Transverse colon (tissue), 4 donors: ENCODE measurements around the gene LAMC2. TPM values are rescaled to one million over a fixed set of nuclear protein-coding genes. Genes with fewer than 3 reads are reported as not detected.
A peak's percentile ranks its signal among the peaks of the same experiment; 100 is the strongest.

ENCODE experiments used
- DNase-seq: peaks from one replicate; pipeline ENCODE4 v3.0.0-alpha.2; 2019
- H3K27ac ChIP-seq, 4 donors: fragments of 200-600 bp; sonication (generic); 2 replicates each; pipeline ENCODE4 v1.5.1; 2016 to 2018; ENCODE audit warnings: inconsistent platforms in 4 of 4
- H3K27me3 ChIP-seq: fragments of 200-600 bp; sonication (generic); 2 replicates; pipeline ENCODE4 v1.5.1; 2017; ENCODE audit warnings: inconsistent platforms
- H3K36me3 ChIP-seq, 4 donors: fragments of 200-600 bp; sonication (generic); 2 replicates each; pipeline ENCODE4 v1.5.1; 2017 to 2019; ENCODE audit warnings: inconsistent platforms in 4 of 4
- H3K4me1 ChIP-seq, 4 donors: fragments of 200-600 bp; sonication (generic); 2 replicates each; pipeline ENCODE4 v1.5.1; 2017 to 2020; ENCODE audit warnings: inconsistent platforms in 4 of 4
- H3K4me3 ChIP-seq, 4 donors: fragments of 200-600 bp; sonication (generic); 1 replicate in 1 of 4; 2 replicates in 3 of 4; pipeline versions ENCODE4 v1.5.1 to v1.6.1; 2017 to 2019; ENCODE audit warnings: inconsistent platforms in 4 of 4
- H3K9me3 ChIP-seq, 2 donors: fragments of 200-600 bp; sonication (generic); 2 replicates each; pipeline ENCODE4 v1.5.1; 2017 to 2019; ENCODE audit warnings: inconsistent platforms in 2 of 2
- EP300 ChIP-seq: sonication (generic); formaldehyde crosslinking; IDR thresholded peaks from one replicate; pipeline ENCODE4 v1.6.1; 2017; ENCODE audit warnings: antibody characterized with exemption, low read depth
- POLR2A ChIP-seq: fragments of 450-650 bp; IDR thresholded peaks from one replicate; pipeline ENCODE4 v1.6.1; 2016; ENCODE audit warnings: antibody characterized with exemption, mild to moderate bottlenecking, moderate library complexity
- POLR2AphosphoS5 ChIP-seq, 3 donors: sonication (generic); formaldehyde crosslinking; IDR thresholded peaks; one replicate each; pipeline ENCODE4 v1.6.1; 2016; ENCODE audit warnings: antibody characterized with exemption in 3 of 3
- WGBS, 2 donors: methylation state at CpG; one replicate each; pipeline ENCODE4 v1.1.5; 2018; ENCODE audit warnings: low coverage in 1 of 2; 5-methylcytosine and 5-hydroxymethylcytosine counted together
- in situ Hi-C, 4 donors: fragments of 200-750 bp; cut with MboI; loops; one replicate each; pipeline versions ENCODE4 v1.15.0 to v1.15.1; 2017; ENCODE audit warnings: low sequenced_read_pairs in 3 of 4, low pct_ligation_motif_present in 1 of 4, low pct_unique_long_range_greater_than_20kb in 1 of 4
- intact Hi-C: fragments of 100-400 bp; cut with DNase I; formaldehyde crosslinking; loops from one replicate; pipeline ENCODE4 v1.15.1; 2023; ENCODE audit warnings: low total_unique reads
- total RNA-seq, 4 donors: library from RNA; depleted of rRNA; stranded (reverse); fragments of >200 nt; gene quantifications; one replicate each; pipeline ENCODE4 v1.1.0, GENCODE V29; 2016
- TF ChIP-seq, protein P1 (sequence below), 5 experiments: fragments of 200-600 bp in 3 of 5; fragments of 450-650 bp in 2 of 5; sonication (generic) in 3 of 5; IDR thresholded peaks; 1 replicate in 2 of 5; 2 replicates in 3 of 5; pipeline ENCODE4 v1.5.1; 2016 to 2017; ENCODE audit warnings: antibody characterized with exemption in 5 of 5, inconsistent platforms in 3 of 5, mild to moderate bottlenecking in 2 of 5, moderate library complexity in 1 of 5

The LAMC2 gene
- total RNA-seq, 4 donors from 2014 or later, result 9.7 to 25.9 (median 16.1) TPM

DNA sequence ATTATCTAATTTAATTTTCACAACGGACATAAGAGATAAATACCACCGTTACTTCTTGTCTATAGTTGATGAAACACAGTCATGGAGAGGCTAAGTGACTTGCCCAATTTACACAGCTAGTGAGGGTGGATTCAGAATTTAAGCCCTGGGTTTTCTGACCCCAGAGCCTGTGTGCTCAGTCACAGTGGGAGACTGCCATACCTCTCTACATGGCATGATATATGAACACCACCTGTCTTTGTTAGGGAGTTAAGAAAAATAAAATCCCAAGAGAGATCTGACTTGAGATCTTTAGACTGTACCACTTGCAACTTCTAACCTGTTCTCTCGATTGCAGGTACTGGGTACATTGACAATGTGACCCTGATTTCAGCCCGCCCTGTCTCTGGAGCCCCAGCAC is 40.3 kb downstream of the LAMC2 start:
- WGBS, 2 donors, result 78 to 83% methylated on average over 2 to 4 of the region's 4 CpGs
- H3K36me3 ChIP-seq, result no peaks in the 10 kb centered on the region
- H3K27me3 ChIP-seq, result no peaks in the 10 kb centered on the region
- in situ Hi-C loops (loop anchor here (10.0 to 25.0 kb wide), 2 partner anchors 262 to 264 kb away; partner anchors contain the start of gene SHCBP1L (in 3 of the 4)), intact Hi-C loops (no loop called here)
- DNase-seq, result no peak
- no peak overlapping the region for H3K27ac ChIP-seq
- H3K9me3 ChIP-seq, result no peaks in the 10 kb centered on the region
- H3K4me3 ChIP-seq, result no peak overlapping the region
- TF ChIP-seq POLR2AphosphoS5 (IDR thresholded peaks at IDR 0.05), result no peak
- no peak for TF ChIP-seq EP300
- TF ChIP-seq, protein P1, sequence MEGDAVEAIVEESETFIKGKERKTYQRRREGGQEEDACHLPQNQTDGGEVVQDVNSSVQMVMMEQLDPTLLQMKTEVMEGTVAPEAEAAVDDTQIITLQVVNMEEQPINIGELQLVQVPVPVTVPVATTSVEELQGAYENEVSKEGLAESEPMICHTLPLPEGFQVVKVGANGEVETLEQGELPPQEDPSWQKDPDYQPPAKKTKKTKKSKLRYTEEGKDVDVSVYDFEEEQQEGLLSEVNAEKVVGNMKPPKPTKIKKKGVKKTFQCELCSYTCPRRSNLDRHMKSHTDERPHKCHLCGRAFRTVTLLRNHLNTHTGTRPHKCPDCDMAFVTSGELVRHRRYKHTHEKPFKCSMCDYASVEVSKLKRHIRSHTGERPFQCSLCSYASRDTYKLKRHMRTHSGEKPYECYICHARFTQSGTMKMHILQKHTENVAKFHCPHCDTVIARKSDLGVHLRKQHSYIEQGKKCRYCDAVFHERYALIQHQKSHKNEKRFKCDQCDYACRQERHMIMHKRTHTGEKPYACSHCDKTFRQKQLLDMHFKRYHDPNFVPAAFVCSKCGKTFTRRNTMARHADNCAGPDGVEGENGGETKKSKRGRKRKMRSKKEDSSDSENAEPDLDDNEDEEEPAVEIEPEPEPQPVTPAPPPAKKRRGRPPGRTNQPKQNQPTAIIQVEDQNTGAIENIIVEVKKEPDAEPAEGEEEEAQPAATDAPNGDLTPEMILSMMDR (IDR thresholded peaks at IDR 0.05), result no peak
- TF ChIP-seq POLR2A, result no peak
- peaks cover 0 to 8% (median under 1%) of the 10 kb centered on the region in 4 donors for H3K4me1 ChIP-seq

DNA sequence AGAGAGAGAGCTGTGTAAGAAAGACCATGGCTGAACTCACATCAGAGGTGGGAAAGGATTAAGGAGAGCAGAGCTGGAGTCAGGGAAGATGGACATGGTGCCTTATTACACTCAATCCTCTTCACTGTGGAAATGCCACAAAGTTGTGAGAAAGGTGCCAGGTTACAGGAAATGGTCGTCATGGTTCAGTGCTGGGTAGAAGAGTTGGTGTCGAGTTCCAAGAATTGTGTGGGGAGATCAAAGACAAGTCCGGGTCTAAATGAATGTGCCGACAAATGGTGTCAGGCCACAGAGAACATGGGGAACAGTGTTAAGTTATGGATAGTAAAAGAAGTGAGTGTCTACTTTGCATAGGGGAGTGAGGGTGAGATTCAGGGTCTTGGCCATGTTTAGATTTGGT is 40.9 kb downstream of the LAMC2 start:
- intact Hi-C loops, result no loop called here
- H3K27me3 ChIP-seq, result no peaks in the 10 kb centered on the region
- 59 to 61% methylated on average over 4 of the region's 4 CpGs for WGBS, 2 donors
- H3K4me3 ChIP-seq, result no peak overlapping the region
- DNase-seq, result no peak
- in situ Hi-C loops, result loop anchor here (10.0 to 25.0 kb wide), 2 partner anchors 262 to 265 kb away; partner anchors contain the start of gene SHCBP1L (in 3 of the 4)
- peaks cover 0 to 8% (median 2%) of the 10 kb centered on the region in 4 donors for H3K4me1 ChIP-seq
- no peaks in the 10 kb centered on the region for H3K36me3 ChIP-seq
- TF ChIP-seq, protein P1 (IDR thresholded peaks at IDR 0.05), result no peak
- H3K27ac ChIP-seq, result no peak overlapping the region
- H3K9me3 ChIP-seq, result no peaks in the 10 kb centered on the region

DNA sequence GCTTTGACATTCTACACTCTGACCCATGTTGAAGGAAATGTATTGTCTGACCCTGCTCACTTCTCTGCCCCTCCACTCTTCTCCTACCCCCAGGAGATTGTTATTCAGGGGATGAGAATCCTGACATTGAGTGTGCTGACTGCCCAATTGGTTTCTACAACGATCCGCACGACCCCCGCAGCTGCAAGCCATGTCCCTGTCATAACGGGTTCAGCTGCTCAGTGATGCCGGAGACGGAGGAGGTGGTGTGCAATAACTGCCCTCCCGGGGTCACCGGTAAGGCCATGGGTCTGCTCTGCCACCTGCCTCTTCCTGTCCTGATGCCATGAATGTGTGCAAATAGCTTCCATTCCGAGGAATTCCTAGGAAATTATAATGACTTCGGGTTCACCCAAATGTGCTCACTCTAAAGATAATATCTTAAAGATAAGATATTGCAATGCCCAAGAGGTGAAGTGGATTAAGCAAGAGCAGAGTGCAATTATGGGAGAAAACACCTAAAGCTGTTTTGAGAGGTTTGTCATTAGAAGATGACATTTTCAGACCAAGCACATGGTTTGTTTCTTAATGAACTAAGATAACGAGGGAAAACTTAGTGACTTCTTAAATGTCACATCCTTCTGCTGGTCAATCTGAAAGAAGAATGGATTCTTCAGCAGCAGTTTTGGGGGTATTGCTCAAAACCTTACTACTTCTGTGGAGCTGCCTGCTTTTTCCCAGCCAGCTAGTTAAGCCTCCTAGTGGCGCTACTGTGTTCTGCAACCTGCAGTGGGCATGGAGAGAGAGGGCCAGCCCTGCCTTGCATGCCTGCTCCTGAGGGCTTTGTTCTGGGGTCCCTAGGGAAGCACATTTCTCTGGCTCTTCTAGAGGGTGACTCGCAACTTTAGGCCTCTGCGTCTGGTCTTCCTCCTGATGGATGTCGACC is 41.6 kb downstream of the LAMC2 start:
- DNase-seq, result peak; percentile 56
- no peak overlapping the region for H3K4me3 ChIP-seq
- peaks cover 0 to 8% (median 2%) of the 10 kb centered on the region in 4 donors for H3K4me1 ChIP-seq
- WGBS, 2 donors, result 64 to 87% methylated on average over 3 to 16 of the region's 16 CpGs
- no peak overlapping the region for H3K27ac ChIP-seq
- in situ Hi-C loops, result loop anchor here (10.0 to 25.0 kb wide), 2 partner anchors 263 to 265 kb away; partner anchors contain the start of gene SHCBP1L (in 3 of the 4)
- no peaks in the 10 kb centered on the region for H3K27me3 ChIP-seq
- TF ChIP-seq POLR2A, result no peak
- TF ChIP-seq POLR2AphosphoS5 (IDR thresholded peaks at IDR 0.05), result no peak
- TF ChIP-seq, protein P1 (IDR thresholded peaks at IDR 0.05), result peak; percentile 62 to 75 (median 67)
- no peak for TF ChIP-seq EP300
- no peaks in the 10 kb centered on the region for H3K9me3 ChIP-seq
- intact Hi-C loops, result no loop called here
- no peaks in the 10 kb centered on the region for H3K36me3 ChIP-seq

DNA sequence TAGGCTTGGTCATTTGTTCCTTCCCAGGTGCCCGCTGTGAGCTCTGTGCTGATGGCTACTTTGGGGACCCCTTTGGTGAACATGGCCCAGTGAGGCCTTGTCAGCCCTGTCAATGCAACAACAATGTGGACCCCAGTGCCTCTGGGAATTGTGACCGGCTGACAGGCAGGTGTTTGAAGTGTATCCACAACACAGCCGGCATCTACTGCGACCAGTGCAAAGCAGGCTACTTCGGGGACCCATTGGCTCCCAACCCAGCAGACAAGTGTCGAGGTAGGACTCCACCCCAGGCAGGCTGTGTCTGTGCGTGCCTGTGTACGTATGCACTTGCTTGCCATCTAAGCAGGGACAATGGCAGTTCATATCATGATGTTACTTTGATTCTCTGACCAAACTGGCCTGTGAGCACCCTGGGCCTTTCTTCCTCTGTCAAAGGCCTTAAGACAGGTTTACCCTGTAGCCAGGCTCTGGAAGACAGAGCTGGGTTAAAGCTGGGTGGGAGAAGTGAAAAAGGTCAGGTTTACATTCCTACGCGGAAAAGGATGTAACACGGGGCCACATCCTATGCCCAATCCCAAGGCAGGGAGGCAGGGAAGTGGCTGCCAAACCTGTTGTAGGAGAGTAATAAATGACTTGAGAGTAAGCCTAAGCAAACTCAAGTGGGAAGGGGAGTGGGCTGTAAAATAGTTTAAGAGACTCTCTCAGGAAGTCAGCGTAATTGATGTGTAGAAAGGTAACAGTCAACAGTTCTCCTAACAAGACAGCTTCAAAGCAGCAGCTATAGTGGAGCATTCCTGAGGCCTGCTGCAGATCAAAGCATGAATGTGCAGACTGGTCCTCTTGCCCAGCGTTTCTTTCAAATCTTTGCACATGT is 42.5 kb downstream of the LAMC2 start:
- TF ChIP-seq, protein P1 (IDR thresholded peaks at IDR 0.05), result peak in 1 of 5 experiments; percentile 6
- no peak for TF ChIP-seq POLR2AphosphoS5 (IDR thresholded peaks at IDR 0.05)
- Histone ChIP-seq H3K4me3 (no peak overlapping the region), H3K27me3 (no peaks in the 10 kb centered on the region), H3K9me3 (no peaks in the 10 kb centered on the region), H3K27ac (no peak overlapping the region), H3K36me3 (no peaks in the 10 kb centered on the region), H3K4me1 (peaks cover 0 to 8% (median 2%) of the 10 kb centered on the region in 4 donors)
- in situ Hi-C loops (loop anchor here (10.0 to 25.0 kb wide), 2 partner anchors 264 to 266 kb away; partner anchors contain the start of gene SHCBP1L (in 3 of the 4)), intact Hi-C loops (no loop called here)
- DNase-seq, result no peak
- WGBS, 2 donors, result 62 to 70% methylated on average over 5 to 13 of the region's 13 CpGs
